Measurements from ENCODE around the gene NCOA1.
"Not testable (repeated sequence)": the region's sequence is repeated elsewhere in the genome, so short reads cannot be mapped to it uniquely, and the experiment has no call there.

The NCOA1 gene

DNA sequence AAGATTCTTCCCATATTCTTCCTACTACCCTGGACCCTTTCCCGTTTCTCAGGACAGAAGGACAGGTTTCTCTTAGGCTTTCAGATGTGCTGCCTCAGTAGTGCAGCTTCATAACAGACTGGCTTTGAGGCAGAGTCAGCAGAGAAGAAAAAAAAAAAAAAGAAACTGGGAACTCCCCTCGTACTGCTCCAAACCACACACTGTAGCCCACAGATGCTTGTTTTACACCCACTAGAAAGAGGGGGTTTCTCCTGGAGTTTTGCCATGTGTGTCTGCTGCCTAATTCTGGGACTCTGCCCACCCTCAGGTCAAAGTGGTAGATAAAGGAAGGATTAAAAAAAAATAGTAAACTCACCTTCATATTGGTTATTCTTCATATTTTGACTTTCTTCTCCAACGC, 95.9 kb downstream of the NCOA1 start:
- DNase-seq: no peak

DNA sequence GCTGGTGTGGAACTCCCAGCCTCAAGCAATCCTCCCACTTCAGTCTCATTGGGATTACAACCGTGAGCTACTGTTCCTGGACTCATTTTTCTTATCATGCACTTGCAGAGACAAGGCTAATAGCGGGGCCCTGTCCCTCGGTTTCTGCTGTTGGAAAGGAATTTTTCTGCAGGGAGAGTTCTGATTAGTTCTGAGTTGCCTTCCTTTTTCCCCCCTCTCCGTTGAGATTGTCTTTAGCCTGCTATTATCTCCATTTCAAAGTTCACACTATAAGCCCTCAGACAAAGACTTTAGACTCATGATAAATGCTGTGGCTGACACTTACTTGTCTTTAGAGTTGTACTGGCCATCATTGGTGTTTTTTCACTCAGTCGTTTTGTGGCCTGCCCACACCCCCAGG, 97.2 kb downstream of the NCOA1 start:
- no peak for DNase-seq

DNA sequence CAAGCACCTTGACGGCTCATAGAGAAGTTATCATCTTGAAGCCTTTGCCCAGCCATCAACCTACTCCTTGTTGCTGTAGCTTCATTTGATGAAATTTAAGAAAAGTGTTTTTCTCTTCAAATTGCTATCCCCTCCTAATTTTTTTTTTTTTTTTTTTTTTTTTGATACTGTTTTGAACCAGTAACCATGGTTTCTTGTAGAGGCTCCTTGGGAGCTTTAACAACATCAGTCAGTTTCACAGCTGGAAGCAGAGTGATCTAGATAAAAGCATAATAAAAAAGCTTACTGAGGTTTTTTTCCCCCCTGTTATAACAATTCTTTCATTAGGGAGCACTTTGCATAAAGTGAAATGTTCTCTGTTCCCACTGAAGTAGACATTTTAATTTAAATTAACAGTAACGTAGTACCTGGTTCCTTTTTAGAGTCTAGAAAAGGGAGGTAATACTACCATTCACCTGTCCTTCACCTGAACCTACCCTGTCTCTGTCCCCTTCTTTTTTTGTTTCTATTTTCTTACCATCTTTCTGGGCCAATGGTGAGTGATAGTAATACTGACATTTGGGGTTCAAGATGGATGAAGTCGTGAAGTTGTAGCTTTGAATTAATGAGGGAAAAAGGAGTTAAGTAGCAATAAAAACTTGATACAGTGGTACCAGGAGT, 101.5 kb downstream of the NCOA1 start:
- DNase-seq: no peak

DNA sequence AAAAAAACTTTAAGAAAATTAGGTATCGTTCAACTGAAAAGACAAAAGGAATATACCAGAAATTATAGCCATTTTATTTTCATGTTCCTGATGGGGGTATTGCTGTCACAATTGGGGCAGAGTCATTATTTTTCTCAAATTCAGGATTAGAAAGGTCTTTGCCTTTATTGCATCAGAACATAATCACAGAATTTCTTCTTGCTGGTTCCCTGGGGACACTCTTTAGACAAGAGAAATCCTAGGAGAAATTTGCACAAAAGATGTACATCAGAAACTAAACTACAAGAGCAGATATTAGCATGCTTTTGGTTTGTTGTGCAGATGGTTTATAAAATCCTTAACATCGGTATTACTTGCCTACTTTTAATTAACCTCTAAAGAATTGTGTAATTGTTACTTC, 103.2 kb downstream of the NCOA1 start:
- DNase-seq: no peak

DNA sequence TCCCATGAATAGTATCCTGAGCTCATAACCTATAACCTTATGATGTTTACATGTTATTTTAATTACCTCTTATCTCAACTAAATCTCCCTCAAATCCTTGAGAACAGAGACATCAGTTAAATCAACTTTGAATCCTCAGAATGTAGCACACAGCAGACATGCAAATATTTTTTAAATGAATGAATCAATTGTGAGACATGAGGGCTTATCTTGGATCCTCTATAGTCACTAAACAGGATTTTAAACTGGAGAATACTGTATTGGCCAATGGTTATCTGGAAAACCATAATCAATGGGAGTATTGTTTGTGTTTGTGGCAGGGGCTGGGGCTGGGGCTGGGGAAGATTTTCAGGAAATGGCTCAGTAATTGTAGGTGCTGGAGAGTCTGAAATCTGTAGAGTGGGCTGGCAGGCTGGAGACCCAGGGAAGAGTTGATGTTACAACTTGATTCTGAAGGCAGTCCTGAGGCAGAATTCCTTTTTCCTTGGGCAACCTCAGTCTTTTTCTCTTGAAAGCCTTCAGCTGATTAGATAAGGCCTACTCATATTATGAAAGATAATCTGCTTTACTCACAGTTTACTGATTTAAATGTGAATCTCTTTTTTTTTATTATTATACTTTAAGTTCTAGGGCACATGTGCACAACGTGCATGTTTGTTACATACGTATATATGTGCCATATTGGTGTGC, 106.3 kb downstream of the NCOA1 start:
- no peak for DNase-seq

DNA sequence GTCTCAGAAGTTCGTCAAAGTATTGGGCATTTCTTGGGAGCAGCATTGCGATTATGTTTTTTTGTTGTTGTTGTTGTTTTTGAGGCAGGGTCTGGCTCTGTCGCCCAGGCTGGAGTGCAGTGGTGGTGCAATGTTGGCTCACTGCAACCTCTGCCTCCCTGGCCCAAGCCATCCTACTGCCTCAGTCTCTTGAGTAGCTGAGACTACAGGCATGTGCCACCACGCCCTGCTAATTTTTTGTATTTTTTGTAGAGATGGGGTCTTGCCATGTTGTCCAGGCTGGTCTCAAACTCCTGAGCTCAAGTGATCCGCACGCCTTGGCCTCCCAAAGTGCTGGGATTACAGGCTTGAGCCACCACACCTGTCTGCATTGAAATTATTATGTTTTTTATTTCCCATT, 109.1 kb downstream of the NCOA1 start:
- DNase-seq: not testable (repeated sequence)

DNA sequence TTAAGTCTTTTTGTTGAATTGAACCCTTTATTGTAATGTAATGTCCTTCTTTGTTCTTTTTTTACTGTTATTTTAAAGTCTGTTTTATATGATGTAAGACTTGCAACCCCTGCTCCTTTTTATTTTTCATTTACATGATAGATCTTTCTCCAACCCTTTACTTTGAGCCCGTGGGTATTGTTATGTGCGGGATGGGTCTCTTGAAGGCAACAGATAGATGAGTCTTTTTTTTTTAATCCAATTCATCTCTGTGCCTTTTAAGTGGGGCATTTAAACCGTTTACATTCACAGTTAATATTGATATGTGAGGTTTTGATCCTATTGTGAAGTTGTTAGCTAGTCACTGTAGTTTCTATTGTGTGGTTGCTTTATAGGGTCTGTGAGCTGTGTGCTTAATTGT, 120.6 kb downstream of the NCOA1 start:
- no peak for DNase-seq

DNA sequence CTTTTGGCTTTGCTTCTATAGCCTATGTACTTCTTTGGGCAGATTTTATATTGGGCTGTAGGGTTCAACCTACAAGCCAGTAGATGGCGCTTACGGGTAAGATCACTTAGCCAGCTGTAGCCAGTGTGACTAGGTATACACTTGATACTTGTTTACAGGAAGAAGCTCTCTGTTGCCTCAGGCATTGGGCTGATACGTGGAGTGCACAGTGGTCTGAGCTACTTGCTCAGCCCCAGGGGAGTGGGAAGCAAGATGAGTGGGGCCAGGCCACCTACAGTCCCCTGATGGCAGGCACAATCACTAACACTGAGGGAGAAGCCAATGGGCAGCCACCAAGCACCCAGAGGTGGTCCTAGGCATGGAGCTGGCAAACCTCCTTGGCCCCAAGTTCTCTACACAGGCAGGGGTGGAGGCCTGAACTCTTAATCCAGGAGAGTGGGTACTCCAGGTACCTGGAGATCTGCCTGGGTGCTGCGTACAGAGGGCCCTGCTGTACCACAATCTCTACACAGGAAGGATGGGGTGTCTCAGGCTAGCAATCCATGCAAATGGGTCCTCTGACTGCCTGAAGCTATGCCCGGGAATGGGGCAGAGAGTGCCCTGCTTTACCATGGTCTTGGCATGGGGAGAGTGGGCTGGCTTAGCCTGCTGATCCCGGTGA, 122.2 kb downstream of the NCOA1 start:
- peak; percentile 32 for DNase-seq

DNA sequence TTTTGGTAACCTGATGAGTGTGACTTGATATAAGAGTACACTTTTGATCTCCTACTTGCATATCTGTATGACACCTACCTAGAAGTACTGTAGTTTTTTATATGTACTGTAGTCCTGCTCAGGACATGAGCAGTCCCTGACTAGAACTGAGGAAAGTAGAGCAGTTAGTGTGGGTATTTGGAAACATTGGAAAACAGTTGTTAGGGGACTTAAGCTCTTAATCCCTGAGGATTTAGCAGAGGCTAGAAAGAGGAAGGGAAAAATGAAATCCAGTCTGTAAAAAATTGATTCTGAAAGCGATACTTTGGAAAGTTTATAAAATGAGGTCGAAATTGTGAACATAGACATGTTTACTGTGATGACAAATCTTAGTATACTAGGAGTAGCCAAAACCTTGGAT, 125.6 kb downstream of the NCOA1 start:
- DNase-seq: no peak

DNA sequence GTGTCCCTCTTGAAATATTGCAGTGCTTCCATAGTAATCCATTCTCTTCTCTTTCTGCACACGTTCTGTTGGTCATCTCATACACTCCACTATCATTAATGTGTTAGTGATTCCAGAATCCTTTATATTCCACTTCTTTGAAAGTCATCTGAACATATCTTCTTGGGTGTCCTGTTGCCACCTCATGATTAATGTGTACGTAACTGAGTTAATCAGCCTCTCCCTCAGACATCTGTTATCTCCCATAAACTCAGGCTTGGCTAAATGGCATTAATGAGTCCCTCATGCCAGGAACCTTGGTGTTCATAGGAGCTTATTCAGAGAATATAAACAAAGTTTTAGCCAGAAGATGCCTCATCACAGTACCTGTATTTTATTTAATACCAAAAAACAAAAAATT, 126.4 kb downstream of the NCOA1 start:
- DNase-seq: no peak

DNA sequence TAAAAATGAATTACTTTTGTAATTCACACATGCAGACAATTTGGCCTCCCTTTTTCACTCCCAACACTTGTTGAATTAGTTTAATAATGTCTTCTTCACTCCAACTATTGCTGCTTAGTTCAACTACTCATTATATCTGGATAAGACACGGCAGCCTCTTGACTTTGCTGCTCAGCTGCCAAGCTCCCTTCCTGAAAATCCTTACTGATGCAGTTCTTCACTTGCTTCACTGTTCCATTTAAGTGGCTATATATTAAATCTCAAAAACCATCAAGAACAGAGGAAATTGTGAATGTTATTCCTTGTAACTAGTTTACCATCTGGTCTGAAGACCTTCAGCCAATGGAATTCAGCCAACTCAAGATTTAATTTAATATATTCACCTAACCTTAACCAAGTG, 127.1 kb downstream of the NCOA1 start:
- no peak for DNase-seq

DNA sequence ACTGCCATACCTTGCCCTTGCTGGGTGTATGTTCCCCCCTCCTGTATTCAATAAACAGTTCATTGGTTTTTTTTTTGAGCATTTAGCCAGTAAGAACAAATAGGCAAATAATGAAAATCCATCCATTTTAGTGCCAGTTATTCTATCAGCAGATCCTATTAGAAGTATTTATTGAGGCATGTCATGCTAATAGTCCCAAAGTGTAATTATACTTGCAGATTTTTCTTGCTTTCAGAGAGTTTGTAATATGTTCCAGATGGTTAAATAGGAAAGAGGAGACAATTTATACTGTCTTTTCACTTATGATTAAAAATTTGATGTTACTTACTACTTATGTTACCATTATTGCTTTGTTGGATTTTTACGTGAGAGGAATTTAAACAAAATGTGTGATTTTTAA, 127.6 kb downstream of the NCOA1 start:
- no peak for DNase-seq

DNA sequence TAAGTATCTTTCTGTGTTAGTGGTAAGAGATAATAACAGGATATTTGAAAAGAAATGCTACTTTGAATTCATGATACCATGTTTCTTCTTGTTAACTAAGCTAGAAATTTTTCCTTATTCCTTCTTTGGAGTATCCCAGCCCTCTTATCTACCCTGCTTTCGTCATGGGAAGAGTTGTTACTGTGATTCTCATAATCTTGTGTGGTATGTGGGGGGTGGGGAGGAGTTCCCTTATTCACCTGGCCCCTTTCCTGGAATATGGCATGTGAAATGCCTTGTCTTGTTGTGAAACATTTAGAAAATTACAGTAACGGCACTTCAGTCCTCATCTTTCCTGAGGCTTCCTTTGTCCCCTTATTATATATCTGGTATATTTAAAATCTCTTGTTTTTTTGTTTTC, 129.9 kb downstream of the NCOA1 start:
- DNase-seq: no peak

DNA sequence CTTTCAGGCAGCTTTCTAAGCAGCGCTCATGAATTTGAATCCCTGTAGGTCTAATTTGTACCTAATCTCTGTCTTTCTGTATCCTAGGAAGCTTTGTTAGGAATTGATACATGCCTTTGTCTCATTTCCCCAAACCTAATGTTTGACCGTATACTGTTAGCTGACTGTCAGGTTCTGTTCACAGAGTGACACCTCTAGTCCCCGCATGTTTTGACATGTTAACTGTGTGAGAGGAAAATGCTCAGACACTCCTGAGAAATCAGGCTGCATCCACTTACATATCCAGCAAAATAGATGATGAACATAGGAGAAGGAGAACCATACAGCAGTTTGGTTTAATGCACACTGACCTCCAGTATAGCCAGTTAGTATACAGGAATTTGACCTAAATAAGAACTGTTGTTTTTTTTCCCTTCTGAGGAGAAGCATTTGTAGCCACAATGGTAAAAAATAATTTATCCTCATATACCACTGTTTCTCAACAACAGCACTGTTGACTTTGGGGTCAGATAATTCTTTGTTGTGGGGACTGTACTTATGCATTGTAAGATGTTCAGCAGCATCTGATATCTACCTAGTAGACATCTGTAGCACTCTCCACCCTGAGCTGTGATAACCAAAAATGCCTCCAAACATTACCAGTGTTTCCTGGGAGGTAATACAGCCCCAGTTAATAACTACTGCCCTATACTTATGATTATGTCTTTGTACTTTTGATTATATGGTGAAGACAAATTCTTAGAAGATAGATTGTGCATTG, 130.9 kb downstream of the NCOA1 start:
- DNase-seq: no peak

DNA sequence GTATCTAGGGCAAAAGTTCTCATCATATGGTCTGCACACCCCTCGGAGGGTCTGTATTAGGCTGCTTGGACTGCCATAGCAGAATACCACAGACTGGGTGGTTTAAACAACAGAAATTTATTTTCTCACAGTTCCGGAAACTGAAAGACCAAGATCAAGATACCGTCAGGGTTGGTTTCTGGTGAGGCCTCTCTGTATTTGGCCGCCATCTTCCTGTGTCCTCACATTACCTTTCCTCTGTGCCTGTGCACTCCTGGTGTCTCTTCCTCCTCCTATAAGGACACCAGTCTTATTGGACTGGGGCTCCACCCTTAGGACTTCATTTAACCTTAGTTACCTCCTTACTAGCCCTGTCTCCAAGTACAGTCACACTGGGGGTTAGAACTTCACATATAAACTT, 132.5 kb downstream of the NCOA1 start:
- DNase-seq: no peak

DNA sequence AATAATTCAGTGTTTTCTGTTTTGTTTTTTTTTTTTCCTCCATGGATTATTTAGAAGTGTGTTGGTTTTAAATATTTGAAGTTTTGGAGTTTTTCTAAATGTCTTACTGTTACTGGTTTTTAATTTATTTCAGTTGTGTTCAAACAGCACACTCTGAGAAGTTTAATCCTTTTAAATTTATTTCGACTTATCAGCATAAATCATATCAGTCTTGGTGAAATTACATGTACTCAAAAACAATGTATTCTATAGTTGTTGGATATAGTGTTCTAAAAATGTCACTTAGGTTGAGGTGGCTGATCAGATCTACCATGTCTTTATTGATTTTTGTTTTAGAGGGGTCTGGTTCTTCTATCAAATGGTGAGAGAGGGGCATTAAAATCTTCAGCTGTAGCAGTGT, 134.7 kb downstream of the NCOA1 start:
- no peak for DNase-seq

DNA sequence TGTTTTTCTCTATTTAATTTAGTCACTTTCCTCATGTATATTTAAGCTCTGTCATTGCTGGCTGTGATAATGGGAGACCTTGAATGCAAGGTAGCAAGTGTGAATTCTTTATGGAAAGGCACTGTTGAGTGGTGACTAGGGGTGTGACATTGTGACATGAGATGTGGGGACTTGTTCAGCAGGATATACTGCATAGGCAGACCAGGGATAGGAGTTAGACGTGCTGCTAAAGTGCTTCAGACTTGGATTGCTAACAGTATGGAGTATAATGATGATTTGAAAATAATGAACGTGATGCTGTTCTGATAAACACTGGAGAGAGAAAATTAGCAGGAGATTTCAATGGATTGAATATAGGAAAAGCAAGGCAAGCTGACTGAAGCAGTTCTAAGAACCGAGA, 135.1 kb downstream of the NCOA1 start:
- DNase-seq: no peak

DNA sequence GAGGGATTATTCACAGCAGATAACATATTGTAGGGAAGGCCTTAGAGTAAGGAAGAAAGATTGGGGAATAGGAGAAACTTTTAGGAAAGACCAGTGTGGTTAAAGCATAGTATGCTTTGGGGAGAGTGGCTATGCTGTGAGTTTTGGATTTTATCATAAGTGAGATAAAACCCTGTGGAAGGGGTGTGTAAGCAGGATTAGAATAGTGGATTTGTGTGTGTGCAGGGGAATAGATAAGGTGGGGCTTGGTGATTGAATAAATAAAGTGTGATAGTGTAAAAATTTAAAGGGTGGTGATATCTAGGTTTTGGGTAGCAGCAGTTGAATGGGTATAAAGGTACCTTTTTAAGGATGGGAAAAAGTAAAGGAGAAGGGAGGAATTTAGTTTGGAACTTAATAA, 137.7 kb downstream of the NCOA1 start:
- DNase-seq: no peak

DNA sequence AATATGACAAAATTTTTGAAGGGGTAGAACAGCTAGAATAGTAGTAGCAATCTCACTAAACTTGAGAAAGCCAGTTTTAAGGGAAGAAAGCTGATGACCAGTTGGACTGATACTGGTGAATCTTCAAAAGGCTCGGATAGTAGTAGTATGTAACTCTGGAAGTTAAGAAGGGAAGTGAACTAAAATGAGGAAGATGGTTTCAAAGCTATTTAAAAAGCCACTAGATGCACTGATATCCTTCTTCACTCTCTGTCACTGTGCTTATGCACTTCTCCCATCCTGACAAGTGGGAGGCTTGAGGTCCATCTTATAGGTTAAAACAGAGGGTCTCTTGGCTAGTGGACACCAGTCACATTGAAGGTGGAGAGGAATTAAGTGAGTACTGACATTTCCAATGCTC, 141.1 kb downstream of the NCOA1 start:
- DNase-seq: no peak

DNA sequence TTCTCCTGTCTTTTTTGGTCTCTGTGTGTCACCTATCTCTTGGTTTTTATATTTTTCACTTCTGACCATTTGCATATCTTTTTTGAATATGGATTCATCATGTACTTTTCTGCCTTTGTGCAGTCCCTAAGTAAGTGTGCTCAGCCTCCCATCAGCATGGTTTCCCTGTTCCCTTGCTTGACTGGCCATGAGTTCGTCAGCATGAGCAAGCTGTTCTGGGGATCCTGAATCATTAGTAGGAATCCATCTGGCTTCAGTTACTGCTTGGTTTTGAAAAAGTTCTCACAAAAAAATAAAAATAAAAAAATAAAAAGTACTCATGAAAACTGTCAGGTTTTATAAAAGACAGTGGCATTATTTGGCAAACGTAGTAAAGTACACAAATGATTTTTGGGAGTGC, 144.1 kb downstream of the NCOA1 start:
- no peak for DNase-seq

DNA sequence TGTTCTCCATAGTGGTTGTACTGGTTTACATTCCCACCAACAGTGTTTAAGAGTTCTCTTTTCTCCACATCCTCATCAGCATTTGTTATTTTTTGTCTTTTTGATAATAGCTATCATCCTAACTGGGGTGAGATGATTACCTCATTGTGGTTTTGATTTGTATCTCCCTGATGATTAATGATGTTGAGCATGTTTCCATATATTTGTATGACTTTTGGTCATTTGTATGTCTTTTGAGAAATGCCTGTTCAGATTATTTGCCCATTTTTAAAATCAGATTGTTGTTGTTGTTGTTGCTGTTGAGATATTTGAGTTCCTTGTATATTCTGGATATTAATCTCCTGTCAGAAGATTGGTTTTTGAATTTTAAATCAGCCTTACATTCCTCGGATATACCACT, 147.5 kb downstream of the NCOA1 start:
- DNase-seq: no peak

DNA sequence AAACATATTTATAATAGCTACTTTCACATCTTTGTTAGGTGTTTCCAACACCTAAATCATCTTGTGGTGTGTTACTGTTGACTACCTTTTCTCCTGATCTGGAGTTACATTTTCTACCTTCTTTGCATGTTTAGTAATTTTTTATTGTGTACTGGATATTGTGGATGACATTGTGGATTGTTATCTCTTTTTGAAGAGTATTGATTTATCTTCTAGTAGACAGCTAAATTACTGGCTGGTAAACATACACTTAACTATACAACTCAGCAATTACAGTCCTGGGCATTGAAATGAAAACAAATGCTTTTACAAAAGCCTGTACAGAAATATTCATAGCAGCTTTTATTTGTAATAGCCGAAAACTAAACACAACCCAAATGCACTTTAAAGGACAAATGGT, 151.3 kb downstream of the NCOA1 start:
- DNase-seq: no peak

DNA sequence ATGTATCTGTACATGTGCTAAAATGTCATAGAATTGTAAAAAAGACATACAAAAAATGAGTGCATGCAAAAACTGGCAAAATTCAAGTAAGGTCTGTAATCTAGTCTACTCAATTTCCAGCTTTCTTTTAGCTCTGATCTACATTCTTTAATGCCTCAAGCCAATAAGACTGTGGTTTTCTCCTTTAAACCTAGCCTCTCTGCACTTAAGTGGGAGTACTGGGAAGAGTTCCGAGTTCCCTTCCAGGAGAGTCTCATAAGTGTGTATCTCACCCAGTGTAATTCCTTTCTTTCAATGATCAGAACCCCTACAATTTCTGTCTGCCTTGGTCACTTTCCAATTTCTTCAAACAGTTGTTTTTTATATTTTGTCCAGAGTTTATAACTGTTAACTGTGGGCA, 152.0 kb downstream of the NCOA1 start:
- DNase-seq: no peak

DNA sequence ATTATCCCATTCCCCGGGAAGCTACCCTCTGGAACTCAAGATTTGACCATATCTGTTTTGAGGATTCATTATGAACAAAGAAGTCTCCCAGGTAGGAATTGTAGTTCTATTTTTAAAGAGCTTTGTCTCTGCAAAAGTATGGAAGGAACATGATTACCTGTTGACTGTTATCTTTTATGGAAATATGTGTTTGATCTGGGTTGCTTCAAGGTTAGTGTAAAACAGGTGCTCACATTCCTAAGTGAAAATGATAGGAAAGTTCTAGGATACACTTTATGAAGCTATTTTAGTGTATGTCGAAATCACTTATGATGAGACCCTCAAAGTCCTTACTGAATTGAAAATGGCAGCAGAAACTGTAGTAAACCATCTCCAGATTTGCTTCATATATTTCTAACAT, 153.0 kb downstream of the NCOA1 start:
- no peak for DNase-seq
